ENCODE data around the gene CELF4.

GRCh38 chr18:37272226-37272625 is 293.4 kb downstream of the CELF4 start:
- no peak for TF ChIP-seq CTCF (IDR thresholded peaks at IDR 0.05 in 8 of 11, conservative IDR thresholded peaks at IDR 0.05 in 3 of 11)
- TF ChIP-seq POLR2A (IDR thresholded peaks at IDR 0.05) = no peak
- TF ChIP-seq POLR2AphosphoS5 (IDR thresholded peaks at IDR 0.05) = no peak

Data from spleen (tissue), 7 donors.